ENCODE results near the gene CD274.

The CD274 gene

GRCh38 chr9:5499157-5499556, 48.8 kb downstream of the CD274 start:
- no peak for TF ChIP-seq POLR2A (IDR thresholded peaks at IDR 0.05; ENCODE audit: extremely low read depth, insufficient read length)
- no peak for TF ChIP-seq CTCF (IDR thresholded peaks at IDR 0.05; ENCODE audit: low read depth, low read length)
- no peak for TF ChIP-seq MAX (IDR thresholded peaks at IDR 0.05; ENCODE audit: low read depth, low read length)
- no peak for TF ChIP-seq MYC (IDR thresholded peaks at IDR 0.05; ENCODE audit: low read depth, low read length)
- H3K4me3 ChIP-seq (ENCODE audit: low read depth, low read length) = no peak overlapping the region
- DNase-seq (ENCODE audit: low read depth) = no peak

GRCh38 chr9:5499889-5500398, 49.6 kb downstream of the CD274 start:
- H3K4me3 ChIP-seq (ENCODE audit: low read depth, low read length) = no peak overlapping the region
- TF ChIP-seq POLR2A (IDR thresholded peaks at IDR 0.05; ENCODE audit: extremely low read depth, insufficient read length) (no peak), MAX (IDR thresholded peaks at IDR 0.05; ENCODE audit: low read depth, low read length) (no peak), CTCF (IDR thresholded peaks at IDR 0.05; ENCODE audit: low read depth, low read length) (no peak), MYC (IDR thresholded peaks at IDR 0.05; ENCODE audit: low read depth, low read length) (no peak)
- no peak for DNase-seq (ENCODE audit: low read depth)

GRCh38 chr9:5500441-5501235, 50.3 kb downstream of the CD274 start:
- TF ChIP-seq CTCF (IDR thresholded peaks at IDR 0.05; ENCODE audit: low read depth, low read length) = no peak
- no peak for TF ChIP-seq MYC (IDR thresholded peaks at IDR 0.05; ENCODE audit: low read depth, low read length)
- TF ChIP-seq POLR2A (IDR thresholded peaks at IDR 0.05; ENCODE audit: extremely low read depth, insufficient read length) = no peak
- no peak for TF ChIP-seq MAX (IDR thresholded peaks at IDR 0.05; ENCODE audit: low read depth, low read length)
- no peak overlapping the region for H3K4me3 ChIP-seq (ENCODE audit: low read depth, low read length)
- no peak for DNase-seq (ENCODE audit: low read depth)

- no peak for DNase-seq (ENCODE audit: low read depth)
- TF ChIP-seq POLR2A (IDR thresholded peaks at IDR 0.05; ENCODE audit: extremely low read depth, insufficient read length) (no peak), MYC (IDR thresholded peaks at IDR 0.05; ENCODE audit: low read depth, low read length) (no peak), CTCF (IDR thresholded peaks at IDR 0.05; ENCODE audit: low read depth, low read length) (no peak), MAX (IDR thresholded peaks at IDR 0.05; ENCODE audit: low read depth, low read length) (no peak)
- H3K4me3 ChIP-seq (ENCODE audit: low read depth, low read length) = no peak overlapping the region
These were observed 52.2 kb downstream of the CD274 start for GRCh38 chr9:5502553-5502952.

GRCh38 chr9:5509573-5509972, 59.2 kb downstream of the CD274 start:
- DNase-seq (ENCODE audit: low read depth) = no peak
- no peak overlapping the region for H3K4me3 ChIP-seq (ENCODE audit: low read depth, low read length)
- TF ChIP-seq MYC (IDR thresholded peaks at IDR 0.05; ENCODE audit: low read depth, low read length) (no peak), CTCF (IDR thresholded peaks at IDR 0.05; ENCODE audit: low read depth, low read length) (no peak), POLR2A (IDR thresholded peaks at IDR 0.05; ENCODE audit: extremely low read depth, insufficient read length) (no peak), MAX (IDR thresholded peaks at IDR 0.05; ENCODE audit: low read depth, low read length) (no peak)
